ENCODE data around the gene TOR1A.

GRCh38 chr9:129823935-129824601 is at the start of gene TOR1A:
- no peak for TF ChIP-seq CTCF (IDR thresholded peaks at IDR 0.05; ENCODE audit: low read depth, low read length, poor library complexity, severe bottlenecking)
- TF ChIP-seq EZH2phosphoT487 (IDR thresholded peaks at IDR 0.05; ENCODE audit: borderline replicate concordance, low read length): no peak
